GM10248 (cell line): ENCODE measurements around the gene PROM2.

Experiments
- CTCF ChIA-PET: fragments of 300-600 bp; sonication (Branson Sonifier 250); formaldehyde crosslinking; extraction: SDS; loops from one replicate; lab custom pipeline; 2021; ENCODE audit warnings: antibody characterized with exemption; lab: Yijun Ruan, JAX
- POLR2A ChIA-PET: fragments of 350-650 bp; sonication (Branson Sonifier 250); formaldehyde crosslinking; extraction: SDS; loops from one replicate; lab custom pipeline; 2020; ENCODE audit warnings: antibody characterized with exemption; lab: Yijun Ruan, JAX
- DNase-seq: peaks from one replicate; pipeline ENCODE4 v3.0.0; 2012; ENCODE audit errors: extremely low spot score
- TF ChIP-seq, protein P1 (sequence below): IDR thresholded peaks from 2 replicates; pipeline ENCODE4 v1.5.1; 2012; ENCODE audit warnings: mild to moderate bottlenecking, low read depth; ENCODE audit errors: extremely low read depth, missing control alignments, control extremely low read depth

PROM2 gene

DNA sequence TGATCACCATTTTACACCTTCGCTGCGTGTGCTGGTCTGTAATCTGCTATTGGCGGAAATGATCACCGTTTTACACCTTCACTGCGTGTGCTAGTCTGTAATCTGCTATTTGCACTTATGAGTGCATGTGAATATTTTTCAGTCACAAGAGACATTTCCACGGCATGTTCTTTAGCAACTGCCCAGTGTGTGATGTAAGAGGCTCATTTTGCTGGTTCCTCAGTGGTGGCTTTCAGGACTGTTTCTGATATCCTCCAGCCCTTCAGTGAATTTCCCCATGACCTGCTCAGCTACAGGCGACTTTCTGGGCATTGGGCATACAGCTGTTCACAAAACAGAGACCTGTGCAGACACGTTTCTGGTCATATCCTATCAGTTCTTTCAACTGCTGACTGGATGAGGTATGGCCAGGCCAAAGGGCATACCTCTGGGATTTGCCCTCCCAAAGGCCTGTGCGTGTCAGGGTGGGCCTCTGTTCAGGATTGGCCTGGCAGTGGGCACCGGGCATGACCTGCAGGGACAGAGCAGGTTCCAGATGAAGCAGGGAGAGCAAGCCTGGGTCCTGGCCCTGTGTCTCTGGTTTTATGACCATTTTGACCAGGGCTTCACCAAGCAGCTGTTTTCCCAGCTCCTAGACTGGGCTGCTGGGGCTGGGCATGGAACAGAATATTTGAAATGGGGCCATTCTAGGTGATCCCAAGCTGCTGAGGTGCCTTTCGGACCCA is 521 bp upstream of the PROM2 start:
- DNase-seq = no peak
- ChIA-PET CTCF (no interaction called here), POLR2A (no interaction called here)
- TF ChIP-seq, protein P1, sequence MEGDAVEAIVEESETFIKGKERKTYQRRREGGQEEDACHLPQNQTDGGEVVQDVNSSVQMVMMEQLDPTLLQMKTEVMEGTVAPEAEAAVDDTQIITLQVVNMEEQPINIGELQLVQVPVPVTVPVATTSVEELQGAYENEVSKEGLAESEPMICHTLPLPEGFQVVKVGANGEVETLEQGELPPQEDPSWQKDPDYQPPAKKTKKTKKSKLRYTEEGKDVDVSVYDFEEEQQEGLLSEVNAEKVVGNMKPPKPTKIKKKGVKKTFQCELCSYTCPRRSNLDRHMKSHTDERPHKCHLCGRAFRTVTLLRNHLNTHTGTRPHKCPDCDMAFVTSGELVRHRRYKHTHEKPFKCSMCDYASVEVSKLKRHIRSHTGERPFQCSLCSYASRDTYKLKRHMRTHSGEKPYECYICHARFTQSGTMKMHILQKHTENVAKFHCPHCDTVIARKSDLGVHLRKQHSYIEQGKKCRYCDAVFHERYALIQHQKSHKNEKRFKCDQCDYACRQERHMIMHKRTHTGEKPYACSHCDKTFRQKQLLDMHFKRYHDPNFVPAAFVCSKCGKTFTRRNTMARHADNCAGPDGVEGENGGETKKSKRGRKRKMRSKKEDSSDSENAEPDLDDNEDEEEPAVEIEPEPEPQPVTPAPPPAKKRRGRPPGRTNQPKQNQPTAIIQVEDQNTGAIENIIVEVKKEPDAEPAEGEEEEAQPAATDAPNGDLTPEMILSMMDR = no peak

DNA sequence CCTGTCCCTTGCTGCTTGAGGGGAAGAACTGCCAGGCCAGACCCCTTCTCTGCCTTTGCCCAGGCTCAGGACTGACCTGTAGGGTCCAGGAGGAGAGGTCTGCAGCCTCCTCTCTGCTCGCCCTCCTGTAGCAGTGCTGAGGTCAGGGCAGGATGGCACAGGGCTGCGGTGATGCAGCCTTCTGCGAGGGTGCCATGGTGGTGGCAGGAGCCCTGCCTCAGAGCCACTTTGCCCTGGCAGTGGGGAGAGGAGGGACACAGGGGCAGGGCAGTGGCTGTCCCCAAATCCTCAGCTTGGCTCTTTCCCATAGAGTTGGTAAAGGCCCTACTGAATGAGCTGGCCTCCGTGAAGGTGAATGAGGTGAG is 884 bp downstream of the PROM2 start:
- POLR2A ChIA-PET = no interaction called here
- DNase-seq = no peak
- CTCF ChIA-PET = no interaction called here
- TF ChIP-seq, protein P1 = no peak

- POLR2A ChIA-PET = no interaction called here
- DNase-seq = no peak
- TF ChIP-seq, protein P1 = no peak
- CTCF ChIA-PET = no interaction called here
These were observed 1.5 kb downstream of the PROM2 start for GRCh38 chr2:95275601-95276243.

GRCh38 chr2:95276244-95276887 is 2.1 kb downstream of the PROM2 start:
- CTCF ChIA-PET = no interaction called here

DNA sequence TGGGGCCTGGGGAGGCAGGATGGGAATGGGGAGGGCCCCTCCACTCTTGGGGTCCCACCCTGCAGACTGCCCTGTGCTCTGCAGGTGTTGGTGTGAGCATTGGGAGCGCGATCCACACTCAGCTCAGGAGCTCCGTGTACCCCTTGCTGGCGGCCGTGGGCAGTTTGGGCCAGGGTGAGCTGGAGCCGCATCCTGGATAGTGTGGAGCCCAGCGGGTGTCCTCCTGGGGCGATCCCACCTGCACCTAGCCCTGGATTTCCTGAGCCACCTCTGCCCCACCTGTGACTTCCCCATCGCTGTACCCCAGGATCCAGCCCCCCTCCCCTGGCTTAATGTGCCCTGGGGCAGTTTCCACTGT is 2.6 kb downstream of the PROM2 start:
- ChIA-PET CTCF (interaction anchor here (1.0 to 1.2 kb wide), 2 partner anchors 13 to 291 kb away, joined by 3 to 4 read pairs; no protein-coding TSS in a partner anchor), POLR2A (no interaction called here)
- TF ChIP-seq, protein P1 = no peak
- DNase-seq = no peak

More at GRCh38 chr2:95276244-95276887, 2.1 kb downstream of the PROM2 start:
- POLR2A ChIA-PET = no interaction called here
- no peak for DNase-seq
- TF ChIP-seq, protein P1 = no peak

DNA sequence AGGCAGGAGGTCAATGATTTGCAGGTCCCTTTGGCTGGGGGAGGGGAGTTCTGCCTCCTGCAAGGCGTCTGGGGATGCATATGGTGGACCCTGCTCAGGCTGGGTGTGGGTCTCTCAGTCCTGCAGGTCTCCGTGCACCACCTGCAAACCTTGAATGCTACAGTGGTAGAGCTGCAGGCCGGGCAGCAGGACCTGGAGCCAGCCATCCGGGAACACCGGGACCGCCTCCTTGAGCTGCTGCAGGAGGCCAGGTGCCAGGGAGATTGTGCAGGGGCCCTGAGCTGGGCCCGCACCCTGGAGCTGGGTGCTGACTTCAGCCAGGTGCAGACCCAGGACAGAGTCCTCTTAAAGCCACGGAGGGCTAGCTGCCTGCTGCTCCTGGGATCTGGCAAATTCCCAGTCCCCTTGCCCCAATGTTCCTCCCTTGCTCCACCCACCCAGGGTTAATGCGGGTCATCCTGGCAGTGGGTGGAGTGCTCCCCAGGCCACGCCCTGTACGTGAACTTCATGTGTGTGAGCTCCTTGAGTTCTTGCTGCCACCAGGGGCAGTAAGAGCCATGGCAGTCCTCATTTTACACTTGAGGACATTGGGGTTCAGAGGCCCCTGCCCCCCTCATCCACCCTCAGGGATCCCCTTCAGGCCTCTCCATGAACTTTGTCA is 3.1 kb downstream of the PROM2 start:
- CTCF ChIA-PET = interaction anchor here (1.0 to 1.2 kb wide), 2 partner anchors 14 to 291 kb away, joined by 3 to 4 read pairs; no protein-coding TSS in a partner anchor
- TF ChIP-seq, protein P1 = no peak
- no peak for DNase-seq
- POLR2A ChIA-PET = no interaction called here
